GM12878 (cell line): ENCODE results near the gene HS1BP3. TPM values are rescaled to one million over a fixed set of nuclear protein-coding genes. Genes with fewer than 3 reads are reported as not detected.

Source experiments
- ATAC-seq: fragments of 200-7000 bp; cut with Tn5 transposase; 3 replicates; pipeline ENCODE4 v1.9.1; 2020; ENCODE audit warnings: mild to moderate bottlenecking, moderate library complexity
- BruUV-seq: library from RNA; stranded (reverse); fragments of 400-500 nt; replicated peaks from 2 replicates; lab custom pipeline; 2021; lab: Mats Ljungman, UMichigan
- CTCF ChIA-PET: fragments of 300-600 bp; sonication (Branson Sonifier 250); formaldehyde crosslinking; extraction: SDS; loops from one replicate; lab custom pipeline; 2021; ENCODE audit warnings: inconsistent platforms; lab: Yijun Ruan, JAX
- POLR2A ChIA-PET: fragments of 350-600 bp; formaldehyde crosslinking; extraction: SDS; loops from one replicate; lab custom pipeline; 2021; ENCODE audit warnings: inconsistent platforms; lab: Charles Lee
- RAD21 ChIA-PET: fragments of 300-600 bp; sonication (Branson Sonifier 250); formaldehyde crosslinking; loops from one replicate; lab custom pipeline; 2023; ENCODE audit warnings: antibody characterized with exemption; ENCODE audit not compliant: unreplicated experiment; lab: Charles Lee
- SMC1A ChIA-PET: fragments of 300-600 bp; sonication (Branson Sonifier 250); formaldehyde crosslinking; loops from one replicate; lab custom pipeline; 2023; ENCODE audit not compliant: unreplicated experiment, uncharacterized antibody; lab: Charles Lee
- DNase-seq: peaks from one replicate; pipeline ENCODE4 v3.0.0-alpha.2; 2011; ENCODE audit warnings: low read depth, low spot score
- FAIRE-seq: peaks from 3 replicates; lab custom pipeline; 2011; peaks lifted over from hg19 to GRCh38; lab: Jason Lieb, UNC
- H2AFZ ChIP-seq: 2 replicates; pipeline ENCODE4 v1.6.0; 2011; ENCODE audit warnings: low read depth, low read length, control low read depth; ENCODE audit not compliant: control insufficient read depth
- H3K27ac ChIP-seq: 2 replicates; pipeline ENCODE4 v1.5.1; 2011; ENCODE audit warnings: control low read depth; ENCODE audit not compliant: control insufficient read depth, insufficient read depth
- H3K27me3 ChIP-seq, 2 experiments: replicated peaks in 1 of 2; 2 replicates each; pipeline versions ENCODE4 v1.6.0 to v1.6.1; 2011; ENCODE audit warnings: low read length in 1 of 2; ENCODE audit not compliant: control insufficient read depth in 2 of 2, insufficient read depth in 2 of 2
- H3K36me3 ChIP-seq, 2 experiments: 2 replicates each; pipeline ENCODE4 v1.5.1; 2011; ENCODE audit warnings: low read length in 1 of 2; ENCODE audit not compliant: control insufficient read depth in 2 of 2, insufficient read depth in 2 of 2
- H3K4me1 ChIP-seq: 2 replicates; pipeline ENCODE4 v1.6.1; 2011; ENCODE audit warnings: mild to moderate bottlenecking, low read length, moderate library complexity, mixed read lengths; ENCODE audit not compliant: control insufficient read depth, insufficient read depth
- H3K4me2 ChIP-seq: 2 replicates; pipeline ENCODE4 v1.6.0; 2011; ENCODE audit warnings: control low read depth; ENCODE audit not compliant: control insufficient read depth, insufficient read depth
- H3K4me3 ChIP-seq: fragments of 200-600 bp; sonication (generic); 2 replicates; pipeline ENCODE4 v1.5.1; 2016
- H3K79me2 ChIP-seq: 2 replicates; pipeline ENCODE4 v1.6.0; 2011; ENCODE audit warnings: low read length; ENCODE audit not compliant: control insufficient read depth, insufficient read depth
- H3K9ac ChIP-seq: 2 replicates; pipeline ENCODE4 v1.8.0; 2011; ENCODE audit warnings: low read length, control low read depth, mixed read lengths; ENCODE audit not compliant: control insufficient read depth, insufficient read depth
- H3K9me3 ChIP-seq: replicated peaks from 3 replicates; pipeline ENCODE4 v1.5.1; 2011; ENCODE audit warnings: mild to moderate bottlenecking, low read length; ENCODE audit not compliant: control insufficient read depth, insufficient read depth
- H4K20me1 ChIP-seq: 2 replicates; pipeline ENCODE4 v1.6.0; 2011; ENCODE audit not compliant: control insufficient read depth, insufficient read depth
- ESRRA ChIP-seq: IDR thresholded peaks from 2 replicates; pipeline ENCODE4 v1.6.1; 2012; ENCODE audit warnings: mild to moderate bottlenecking, low read length, improper control_type of control experiment
- MTA3 ChIP-seq: IDR thresholded peaks from 2 replicates; pipeline ENCODE4 v1.6.1; 2012; ENCODE audit warnings: low read length, inconsistent platforms, borderline replicate concordance
- NR2C1 ChIP-seq: fragments of 450-650 bp; IDR thresholded peaks from 2 replicates; pipeline ENCODE4 v1.6.1; 2017; ENCODE audit warnings: antibody characterized with exemption, mild to moderate bottlenecking, moderate library complexity
- PKNOX1 ChIP-seq: fragments of 450-650 bp; IDR thresholded peaks from 2 replicates; pipeline ENCODE4 v1.6.1; 2016; ENCODE audit warnings: mild to moderate bottlenecking
- ZNF384 ChIP-seq: IDR thresholded peaks from 2 replicates; pipeline ENCODE4 v1.6.1; 2012; ENCODE audit warnings: low read depth, mild to moderate bottlenecking, low read length, improper control_type of control experiment, borderline replicate concordance
- WGBS: methylation state at CpG from one replicate; pipeline ENCODE4 v1.1.6; 2016; ENCODE audit warnings: low lambda C conversion rate; ENCODE audit not compliant: insufficient replicate concordance, insufficient coverage; ENCODE audit errors: missing lambda C conversion rate; 5-methylcytosine and 5-hydroxymethylcytosine counted together
- in situ Hi-C: fragments of 300-500 bp; cut with MboI; formaldehyde crosslinking; loops from 9 replicates; pipeline ENCODE4 v1.14.3; 2018; ENCODE audit warnings: mixed read lengths
- intact Hi-C: fragments of 100-400 bp; cut with micrococcal nuclease; formaldehyde crosslinking; loops from one replicate; pipeline ENCODE4 v1.14.2; 2022; ENCODE audit not compliant: unreplicated experiment
- polyA plus RNA-seq, 11 experiments: library from polyadenylated mRNA; depleted of rRNA in 4 of 11; unstranded in 6 of 11; stranded (reverse) in 5 of 11; fragments of >200 nt; fragmentation: Nextera tagmentation in 4 of 11; fragmentation: Illumina TruSeq in 1 of 11; extraction: Ambion mirVana in 4 of 11; extraction: Trizol in 1 of 11; gene quantifications; 1 replicate in 1 of 11; 2 replicates in 10 of 11; pipeline versions ENCODE4 v1.2.1 to v1.2.3, GENCODE V29; 2011 to 2016; ENCODE audit warnings: inconsistent platforms in 2 of 11, missing spikeins in 2 of 11, low read depth in 1 of 11
- total RNA-seq, 4 experiments: library from RNA; depleted of rRNA in 3 of 4; stranded (reverse); fragments of >200 nt in 3 of 4; fragmentation: Illumina TruSeq in 1 of 4; extraction: Trizol in 1 of 4; gene quantifications; 2 replicates each; pipeline versions ENCODE4 v1.2.1 to v1.2.3, GENCODE V29; 2013 to 2021

The HS1BP3 gene
- total and polyA plus RNA-seq, 10 of the 15 experiments (the other 5 are each of a cell fraction or from before 2014, with no cell fraction given), result 0.47 to 7.2 (median 4.6) TPM

- Histone ChIP-seq H3K4me1 (peaks cover 33% of the 10 kb centered on the region), H3K27me3 (no peaks in the 10 kb centered on the region), H3K36me3 (no peaks in the 10 kb centered on the region), H3K79me2 (no peaks in the 10 kb centered on the region), H3K9me3 (no peaks in the 10 kb centered on the region), H3K27ac (no peak overlapping the region), H3K4me2 (no peak overlapping the region), H4K20me1 (no peaks in the 10 kb centered on the region), H3K4me3 (no peak overlapping the region), H2AFZ (no peak overlapping the region), H3K9ac (no peak overlapping the region)
- no peak for DNase-seq
- ChIA-PET SMC1A (interaction anchor here (1.0 to 1.7 kb wide), 4 partner anchors 12 to 127 kb away, joined by 3 to 8 read pairs (median 4); partner anchors contain the start of gene RHOB), POLR2A (interaction anchor here (2.3 kb wide), 1 partner anchor 22 kb away, joined by 13 read pairs; no protein-coding TSS in a partner anchor), RAD21 (interaction anchor here (3.7 to 4.0 kb wide), 2 partner anchors 22 to 48 kb away, joined by 13 to 30 read pairs; no protein-coding TSS in a partner anchor), CTCF (interaction anchor here (0.8 to 3.8 kb wide), 3 partner anchors 24 to 70 kb away, joined by 3 to 20 read pairs (median 3); no protein-coding TSS in a partner anchor)
- WGBS, result 97% methylated on average over 10 of the region's 10 CpGs
- in situ Hi-C loops (no loop called here), intact Hi-C loops (no loop called here)
- TF ChIP-seq ZNF384, result no peak
- TF ChIP-seq PKNOX1, result no peak
- TF ChIP-seq NR2C1, result no peak
- TF ChIP-seq ESRRA, result no peak
- TF ChIP-seq MTA3, result no peak
- ATAC-seq, result no peak
- no peak for FAIRE-seq
- BruUV-seq, result no TSS peak
These were observed 77.1 kb downstream of the HS1BP3 start for GRCh38 chr2:20573620-20574422.
